H9 (cell line): ENCODE results near the gene EVI5L. TPM values are rescaled to one million over a fixed set of nuclear protein-coding genes. Genes with fewer than 3 reads are reported as not detected.

Experiments used
- DNase-seq: peaks from one replicate; pipeline ENCODE4 v3.0.0-alpha.2; 2017
- H2AFZ ChIP-seq: one replicate; pipeline ENCODE4 v1.6.1; 2013; ENCODE audit warnings: mild to moderate bottlenecking, low read length, control low read depth, moderate library complexity
- H2AK5ac ChIP-seq: 2 replicates; pipeline ENCODE4 v1.6.1; 2013; ENCODE audit warnings: low read length, control low read depth, mixed read lengths; ENCODE audit not compliant: insufficient read length
- H2BK120ac ChIP-seq: one replicate; pipeline ENCODE4 v1.6.1; 2013; ENCODE audit warnings: low read depth, mild to moderate bottlenecking, low read length, control low read depth, inconsistent platforms; ENCODE audit not compliant: poor library complexity, severe bottlenecking
- H2BK12ac ChIP-seq: 2 replicates; pipeline ENCODE4 v1.6.1; 2013; ENCODE audit warnings: low read length, control low read depth, mixed read lengths, low read depth; ENCODE audit not compliant: insufficient read length
- H2BK15ac ChIP-seq: 2 replicates; pipeline ENCODE4 v1.6.1; 2013; ENCODE audit warnings: low read depth, low read length, control low read depth
- H2BK20ac ChIP-seq: one replicate; pipeline ENCODE4 v1.6.1; 2013; ENCODE audit warnings: low read depth, mild to moderate bottlenecking, low read length, control low read depth, inconsistent platforms; ENCODE audit not compliant: poor library complexity, severe bottlenecking
- H2BK5ac ChIP-seq: 2 replicates; pipeline ENCODE4 v1.6.1; 2013; ENCODE audit warnings: low read length, control low read depth, mixed read lengths; ENCODE audit not compliant: insufficient read length
- H3K14ac ChIP-seq: 2 replicates; pipeline ENCODE4 v1.6.1; 2013; ENCODE audit warnings: low read length, control low read depth; ENCODE audit not compliant: insufficient read depth
- H3K18ac ChIP-seq: 2 replicates; pipeline ENCODE4 v1.6.1; 2013; ENCODE audit warnings: low read depth, mild to moderate bottlenecking, mixed read lengths, low read length, control low read depth; ENCODE audit not compliant: insufficient read length
- H3K23ac ChIP-seq: 2 replicates; pipeline ENCODE4 v1.6.1; 2013; ENCODE audit warnings: low read length, control low read depth, mixed read lengths, low read depth; ENCODE audit not compliant: insufficient read length
- H3K23me2 ChIP-seq: 2 replicates; pipeline ENCODE4 v1.6.1; 2013; ENCODE audit warnings: low read depth, mild to moderate bottlenecking, mixed read lengths, low read length, control low read depth; ENCODE audit not compliant: insufficient read length, poor library complexity, severe bottlenecking
- H3K27ac ChIP-seq: 2 replicates; pipeline ENCODE4 v1.5.1; 2013; ENCODE audit warnings: low read length, control low read depth, mixed read lengths, low read depth; ENCODE audit not compliant: insufficient read length
- H3K27me3 ChIP-seq: 2 replicates; pipeline ENCODE4 v1.6.1; 2013; ENCODE audit warnings: low read length, control low read depth, inconsistent platforms; ENCODE audit not compliant: insufficient read depth
- H3K4ac ChIP-seq: 2 replicates; pipeline ENCODE4 v1.6.1; 2013; ENCODE audit warnings: low read depth, mild to moderate bottlenecking, control low read depth, inconsistent platforms, low read length, moderate library complexity
- H3K4me1 ChIP-seq: 2 replicates; pipeline ENCODE4 v1.6.1; 2013; ENCODE audit warnings: low read length, control low read depth, inconsistent platforms; ENCODE audit not compliant: insufficient read depth
- H3K4me2 ChIP-seq: 2 replicates; pipeline ENCODE4 v1.6.1; 2013; ENCODE audit warnings: low read length, control low read depth, mixed read lengths; ENCODE audit not compliant: insufficient read length, insufficient read depth
- H3K56ac ChIP-seq: 2 replicates; pipeline ENCODE4 v1.6.1; 2013; ENCODE audit warnings: low read depth, mild to moderate bottlenecking, mixed read lengths, low read length, control low read depth; ENCODE audit not compliant: insufficient read length
- H3K79me1 ChIP-seq: 2 replicates; pipeline ENCODE4 v1.6.1; 2013; ENCODE audit warnings: low read depth, mild to moderate bottlenecking, moderate library complexity, low read length, control low read depth, inconsistent platforms; ENCODE audit not compliant: insufficient read depth, poor library complexity, severe bottlenecking
- H3K79me2 ChIP-seq: 2 replicates; pipeline ENCODE4 v1.6.1; 2013; ENCODE audit warnings: low read length, control low read depth, inconsistent platforms; ENCODE audit not compliant: insufficient read depth
- H3K9ac ChIP-seq: 2 replicates; pipeline ENCODE4 v1.6.1; 2013; ENCODE audit warnings: low read length, control low read depth, mixed read lengths; ENCODE audit not compliant: insufficient read length; ENCODE audit errors: extremely low read depth
- H3K9me3 ChIP-seq: one replicate; pipeline ENCODE4 v1.6.1; 2013; ENCODE audit warnings: low read depth, low read length, inconsistent platforms; ENCODE audit not compliant: control insufficient read depth
- H3T11ph ChIP-seq: one replicate; pipeline ENCODE4 v1.6.1; 2013; ENCODE audit warnings: mild to moderate bottlenecking, low read length, control low read depth, inconsistent platforms
- H4K20me1 ChIP-seq: one replicate; pipeline ENCODE4 v1.6.1; 2013; ENCODE audit not compliant: control insufficient read depth, insufficient read length, insufficient read depth
- H4K5ac ChIP-seq: 2 replicates; pipeline ENCODE4 v1.6.1; 2013; ENCODE audit warnings: low read depth, mild to moderate bottlenecking, mixed read lengths, low read length, control low read depth; ENCODE audit not compliant: insufficient read length
- H4K8ac ChIP-seq: replicated peaks from 2 replicates; pipeline ENCODE4 v1.6.1; 2013; ENCODE audit warnings: low read length, control low read depth, mixed read lengths, low read depth; ENCODE audit not compliant: insufficient read length
- H4K91ac ChIP-seq: 2 replicates; pipeline ENCODE4 v1.6.1; 2013; ENCODE audit warnings: low read depth, mild to moderate bottlenecking, moderate library complexity, mixed read lengths, low read length, control low read depth; ENCODE audit not compliant: insufficient read length
- H3K27ac Mint-ChIP-seq, 3 experiments: 2 replicates in 2 of 3; 3 replicates in 1 of 3; pipeline ENCODE4 v1.8.0; 2020 to 2021; ENCODE audit warnings: mixed read lengths in 3 of 3, mild to moderate bottlenecking in 1 of 3, moderate library complexity in 1 of 3
- H3K27me3 Mint-ChIP-seq: 2 replicates; pipeline ENCODE4 v1.8.0; 2021; ENCODE audit warnings: low read depth, mild to moderate bottlenecking, moderate library complexity, mixed read lengths
- H3K36me3 Mint-ChIP-seq, 3 experiments: 2 replicates in 2 of 3; 3 replicates in 1 of 3; pipeline ENCODE4 v1.8.0; 2020 to 2021; ENCODE audit warnings: low read depth in 3 of 3, mixed read lengths in 3 of 3; ENCODE audit not compliant: insufficient read depth in 1 of 3
- H3K4me1 Mint-ChIP-seq, 2 experiments: 2 replicates each; pipeline ENCODE4 v1.8.0; 2020; ENCODE audit warnings: mixed read lengths in 2 of 2
- H3K4me3 Mint-ChIP-seq, 2 experiments: 2 replicates in 1 of 2; 3 replicates in 1 of 2; pipeline ENCODE4 v1.8.0; 2020 to 2021; ENCODE audit warnings: mild to moderate bottlenecking in 2 of 2, mixed read lengths in 2 of 2, moderate library complexity in 1 of 2
- H3K9me3 Mint-ChIP-seq, 2 experiments: 2 replicates in 1 of 2; 3 replicates in 1 of 2; pipeline ENCODE4 v1.8.0; 2020; ENCODE audit warnings: mild to moderate bottlenecking in 2 of 2, mixed read lengths in 2 of 2, moderate library complexity in 1 of 2
- WGBS: extraction: QIAGEN DNeasy Blood & Tissue Kit; methylation state at CpG from one replicate; pipeline ENCODE4 v1.1.7; 2013; ENCODE audit warnings: missing lambda C conversion rate, low lambda C conversion rate, mixed read lengths; ENCODE audit not compliant: insufficient read length; ENCODE audit errors: extremely low coverage; 5-methylcytosine and 5-hydroxymethylcytosine counted together
- total RNA-seq: library from RNA; stranded (reverse); gene quantifications from 2 replicates; pipeline ENCODE4 v1.2.1, GENCODE V29; 2021
- TF ChIP-seq, protein P1 (sequence below): fragments of 200-600 bp; sonication (generic); conservative IDR thresholded peaks from 3 replicates; pipeline ENCODE4 v1.8.0; 2021; ENCODE audit warnings: antibody characterized with exemption, mild to moderate bottlenecking

EVI5L gene
- total RNA-seq, 1 experiment from 2014 or later, result 7.1 TPM

DNA sequence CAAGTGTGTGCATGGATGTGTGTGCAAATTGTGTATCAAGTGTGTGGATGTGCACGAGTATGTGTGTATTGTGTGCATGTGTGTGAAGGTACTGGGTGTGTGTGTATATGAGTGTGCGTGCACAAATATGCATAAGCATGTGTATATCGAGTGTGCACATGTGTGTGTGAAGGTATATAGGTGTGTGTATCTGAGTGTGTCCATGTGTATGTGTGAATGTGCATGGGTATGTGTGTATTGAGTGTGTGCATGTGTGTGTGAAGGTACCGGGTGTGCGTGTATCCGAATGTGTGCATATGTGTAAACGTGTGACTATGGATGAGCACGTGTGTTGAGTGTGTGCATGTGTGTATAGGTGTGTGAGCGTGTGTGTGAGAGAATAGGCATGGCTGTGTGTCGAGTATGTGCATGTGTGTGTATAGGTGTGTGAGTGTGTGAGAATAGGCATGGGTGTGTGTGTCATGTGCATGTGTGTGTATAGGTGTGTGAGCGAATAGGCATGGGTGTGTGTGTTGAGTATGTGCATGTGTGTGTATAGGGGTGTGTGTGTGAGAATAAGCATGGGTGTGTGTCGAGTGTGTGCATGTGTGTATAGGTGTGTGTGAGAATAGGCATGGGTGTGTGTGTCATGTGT is 12.8 kb downstream of the EVI5L start:
- Histone ChIP-seq H2BK5ac (no peak overlapping the region), H3T11ph (no peak overlapping the region), H2BK20ac (no peak overlapping the region), H3K4me1 (no peaks in the 10 kb centered on the region), H3K23me2 (no peaks in the 10 kb centered on the region), H3K23ac (no peak overlapping the region), H3K79me2 (no peaks in the 10 kb centered on the region), H3K9ac (no peak overlapping the region), H4K5ac (no peak overlapping the region), H3K27ac (no peak overlapping the region), H2AFZ (no peak overlapping the region), H3K14ac (no peak overlapping the region), H3K27me3 (no peaks in the 10 kb centered on the region), H2BK15ac (no peak overlapping the region), H3K9me3 (no peaks in the 10 kb centered on the region), H3K4ac (no peak overlapping the region), H2BK120ac (no peak overlapping the region), H4K8ac (no peak overlapping the region), H2AK5ac (no peak overlapping the region), H3K18ac (no peak overlapping the region), H4K91ac (no peak overlapping the region), H3K56ac (no peak overlapping the region), H4K20me1 (peaks cover 5% of the 10 kb centered on the region), H3K4me2 (no peak overlapping the region), H2BK12ac (no peak overlapping the region), H3K79me1 (no peaks in the 10 kb centered on the region)
- WGBS, result no CpG with 5 or more reads among the region's 12 CpGs
- H3K36me3 Mint-ChIP-seq, result no peaks in the 10 kb centered on the region
- DNase-seq, result no peak
- H3K27ac Mint-ChIP-seq, result no peak overlapping the region
- H3K4me3 Mint-ChIP-seq, result no peak overlapping the region
- peaks cover 0 to 3% of the 10 kb centered on the region in 2 experiments; a peak in 1 of 5 replicates for H3K9me3 Mint-ChIP-seq
- peaks cover 34% of the 10 kb centered on the region for H3K27me3 Mint-ChIP-seq
- H3K4me1 Mint-ChIP-seq, result no peaks in the 10 kb centered on the region
- TF ChIP-seq, protein P1, sequence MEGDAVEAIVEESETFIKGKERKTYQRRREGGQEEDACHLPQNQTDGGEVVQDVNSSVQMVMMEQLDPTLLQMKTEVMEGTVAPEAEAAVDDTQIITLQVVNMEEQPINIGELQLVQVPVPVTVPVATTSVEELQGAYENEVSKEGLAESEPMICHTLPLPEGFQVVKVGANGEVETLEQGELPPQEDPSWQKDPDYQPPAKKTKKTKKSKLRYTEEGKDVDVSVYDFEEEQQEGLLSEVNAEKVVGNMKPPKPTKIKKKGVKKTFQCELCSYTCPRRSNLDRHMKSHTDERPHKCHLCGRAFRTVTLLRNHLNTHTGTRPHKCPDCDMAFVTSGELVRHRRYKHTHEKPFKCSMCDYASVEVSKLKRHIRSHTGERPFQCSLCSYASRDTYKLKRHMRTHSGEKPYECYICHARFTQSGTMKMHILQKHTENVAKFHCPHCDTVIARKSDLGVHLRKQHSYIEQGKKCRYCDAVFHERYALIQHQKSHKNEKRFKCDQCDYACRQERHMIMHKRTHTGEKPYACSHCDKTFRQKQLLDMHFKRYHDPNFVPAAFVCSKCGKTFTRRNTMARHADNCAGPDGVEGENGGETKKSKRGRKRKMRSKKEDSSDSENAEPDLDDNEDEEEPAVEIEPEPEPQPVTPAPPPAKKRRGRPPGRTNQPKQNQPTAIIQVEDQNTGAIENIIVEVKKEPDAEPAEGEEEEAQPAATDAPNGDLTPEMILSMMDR, result no peak
